RWPE1 (cell line): ENCODE measurements around the gene ANO6.

Experiments
- CTCF ChIA-PET: fragments of 350-600 bp; sonication (Branson Sonifier 250); formaldehyde crosslinking; extraction: SDS; loops from one replicate; lab custom pipeline; 2021; lab: Yijun Ruan, JAX
- POLR2A ChIA-PET: fragments of 400-600 bp; formaldehyde crosslinking; extraction: SDS; loops from one replicate; lab custom pipeline; 2020; ENCODE audit warnings: antibody characterized with exemption; ENCODE audit not compliant: low non-redundant PET; lab: Yijun Ruan, JAX
- DNase-seq: peaks from one replicate; pipeline ENCODE4 v3.0.0; 2012; ENCODE audit warnings: low spot score
- H3K27ac ChIP-seq: fragments of 450-650 bp; 2 replicates; pipeline ENCODE4 v1.5.1; 2017
- CTCF ChIP-seq: fragments of 450-650 bp; conservative IDR thresholded peaks from 2 replicates; pipeline ENCODE4 v1.5.1; 2017; ENCODE audit warnings: low read depth, mild to moderate bottlenecking

The ANO6 gene

GRCh38 chr12:45342171-45342570, 126.3 kb downstream of the ANO6 start:
- ChIA-PET CTCF (no interaction called here), POLR2A (no interaction called here)
- DNase-seq = no peak
- H3K27ac ChIP-seq = no peak overlapping the region
- no peak for TF ChIP-seq CTCF

DNA sequence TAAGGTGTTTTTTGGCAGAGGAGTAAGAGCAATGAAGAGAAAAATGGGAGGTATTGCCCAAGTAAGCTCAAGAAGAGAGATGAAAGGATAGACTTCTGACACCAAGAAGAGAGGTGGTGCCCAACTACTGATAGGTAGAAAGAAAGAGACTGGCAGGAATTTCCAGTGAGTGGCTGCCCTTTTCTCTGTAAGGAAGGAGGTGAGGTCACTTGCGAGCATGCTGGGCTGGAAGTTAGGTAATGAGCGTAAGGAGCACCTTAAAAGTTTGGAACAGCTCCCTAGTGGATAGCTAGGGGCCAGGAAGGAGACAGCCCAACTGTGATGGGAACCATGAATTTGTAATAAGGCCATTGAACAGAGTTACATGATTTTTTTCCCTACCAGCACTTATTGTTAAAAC, 127.0 kb downstream of the ANO6 start:
- ChIA-PET POLR2A (no interaction called here), CTCF (no interaction called here)
- TF ChIP-seq CTCF = no peak
- no peak for DNase-seq
- H3K27ac ChIP-seq = no peak overlapping the region

DNA sequence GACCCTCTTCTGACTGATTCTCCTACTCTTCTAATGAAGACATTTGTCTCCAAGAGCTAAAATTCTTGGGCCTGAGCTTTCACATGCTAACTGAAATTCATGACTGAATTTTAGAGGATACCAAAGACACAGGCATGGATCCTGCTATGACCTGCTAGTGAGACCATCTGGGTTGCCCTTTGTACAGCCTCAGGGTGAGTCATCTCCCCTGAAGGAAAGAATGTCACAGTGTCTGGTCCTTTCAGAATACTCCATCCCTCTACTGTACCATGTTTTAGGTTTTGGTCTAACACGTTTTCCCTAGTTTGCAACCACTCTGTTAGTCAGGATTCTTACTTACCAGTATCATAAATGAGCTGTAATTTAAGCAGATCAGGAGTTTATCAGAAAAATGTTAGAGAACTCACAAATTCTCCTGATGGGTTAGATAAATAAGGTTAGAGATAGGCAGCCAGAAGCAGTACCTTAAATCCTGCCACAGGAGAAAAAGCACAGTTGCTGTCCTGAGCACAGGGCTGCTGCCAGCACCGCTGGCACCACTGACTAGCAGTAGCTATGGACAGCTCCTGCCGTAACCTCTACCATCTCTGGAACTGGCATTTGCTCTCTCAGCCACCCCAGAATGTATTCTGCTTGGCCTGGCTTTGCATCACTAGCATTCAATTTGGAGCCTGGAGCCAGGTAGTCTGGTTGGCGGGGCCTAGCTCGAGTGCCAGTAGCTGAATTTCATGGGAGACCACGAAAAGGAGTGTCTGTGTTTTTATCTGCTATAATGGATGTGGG, 127.6 kb downstream of the ANO6 start:
- ChIA-PET CTCF (no interaction called here), POLR2A (no interaction called here)
- DNase-seq = peak; percentile 19
- no peak for TF ChIP-seq CTCF
- no peak overlapping the region for H3K27ac ChIP-seq

- no peak for TF ChIP-seq CTCF
- CTCF ChIA-PET = interaction anchor here (0.6 to 1.0 kb wide), 2 partner anchors 40 to 171 kb away, joined by 3 to 4 read pairs; no protein-coding TSS in a partner anchor
- H3K27ac ChIP-seq = no peak overlapping the region
- no peak for DNase-seq
- POLR2A ChIA-PET = no interaction called here
Observed at GRCh38 chr12:45348311-45348710, 132.4 kb downstream of the ANO6 start.

GRCh38 chr12:45348986-45349385, 133.1 kb downstream of the ANO6 start:
- ChIA-PET POLR2A (no interaction called here), CTCF (interaction anchor here (1.0 kb wide), 1 partner anchor 39 kb away, joined by 4 read pairs; no protein-coding TSS in a partner anchor)
- TF ChIP-seq CTCF = no peak
- no peak overlapping the region for H3K27ac ChIP-seq
- DNase-seq = no peak

DNA sequence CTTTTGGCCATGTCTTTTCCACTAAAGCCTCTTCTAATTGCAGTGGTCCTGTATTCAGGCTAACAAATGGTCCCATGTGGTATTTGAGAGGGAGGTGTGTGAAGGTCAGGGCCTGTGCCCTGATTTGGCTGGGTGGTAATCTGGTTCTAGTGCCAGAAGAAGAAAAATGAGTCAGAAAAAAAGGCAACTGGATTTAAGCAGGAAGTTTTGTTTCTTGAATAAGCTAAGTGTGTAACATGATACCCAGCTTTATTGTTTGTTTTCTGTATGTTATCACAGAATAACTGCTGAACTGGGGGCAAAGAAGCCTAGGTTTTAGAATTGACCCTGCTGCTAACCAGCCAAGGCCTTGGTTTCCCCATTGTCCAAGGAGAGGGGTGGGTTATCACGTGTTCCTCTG, 134.0 kb downstream of the ANO6 start:
- DNase-seq = no peak
- no peak for TF ChIP-seq CTCF
- ChIA-PET CTCF (no interaction called here), POLR2A (no interaction called here)
- no peak overlapping the region for H3K27ac ChIP-seq
